PC-9 (cell line): Measurements from ENCODE around the gene SARS1. TPM values are rescaled to one million over a fixed set of nuclear protein-coding genes. Genes with fewer than 3 reads are reported as not detected.
"Not testable (repeated sequence)": the region's sequence is repeated elsewhere in the genome, so short reads cannot be mapped to it uniquely, and the experiment has no call there.

Experiments used
- BruUV-seq: library from RNA; stranded (reverse); fragments of 400-500 nt; replicated peaks from 2 replicates; lab custom pipeline; 2021; lab: Mats Ljungman, UMichigan
- CTCF ChIA-PET: fragments of 300-600 bp; sonication (Branson Sonifier 250); formaldehyde crosslinking; loops from one replicate; lab custom pipeline; 2022; ENCODE audit warnings: antibody characterized with exemption; lab: Charles Lee
- POLR2A ChIA-PET: fragments of 300-600 bp; sonication (Branson Sonifier 250); formaldehyde crosslinking; loops from one replicate; lab custom pipeline; 2022; ENCODE audit warnings: antibody characterized with exemption; ENCODE audit not compliant: unreplicated experiment; lab: Charles Lee
- DNase-seq, 2 experiments: peaks; one replicate each; pipeline versions ENCODE4 v3.0.0 to v3.0.0-alpha.2; 2015 to 2022; ENCODE audit warnings: mixed read lengths in 1 of 2
- H2AFZ ChIP-seq: fragments of 200-600 bp; sonication (generic); 2 replicates; pipeline ENCODE4 v1.8.1; 2017; ENCODE audit warnings: antibody characterized with exemption
- H3F3A ChIP-seq: fragments of 200-600 bp; sonication (generic); 2 replicates; pipeline ENCODE4 v1.8.1; 2017; ENCODE audit warnings: antibody characterized with exemption, mild to moderate bottlenecking, low read depth; ENCODE audit not compliant: insufficient read depth
- H3K27ac ChIP-seq: fragments of 200-600 bp; sonication (generic); 2 replicates; pipeline ENCODE4 v1.6.1; 2016; ENCODE audit warnings: mixed run types
- H3K27me3 ChIP-seq: fragments of 200-600 bp; sonication (generic); 2 replicates; pipeline ENCODE4 v1.6.1; 2016; ENCODE audit warnings: low read depth, mixed run types; ENCODE audit not compliant: insufficient read depth
- H3K36me3 ChIP-seq: fragments of 200-600 bp; sonication (generic); 2 replicates; pipeline ENCODE4 v1.6.1; 2016; ENCODE audit warnings: low read depth, mixed run types
- H3K4me1 ChIP-seq: fragments of 200-600 bp; sonication (generic); replicated peaks from 2 replicates; pipeline ENCODE4 v1.6.1; 2016; ENCODE audit warnings: mixed run types; ENCODE audit not compliant: insufficient read depth
- H3K4me2 ChIP-seq: fragments of 200-600 bp; sonication (generic); 2 replicates; pipeline ENCODE4 v1.6.1; 2017; ENCODE audit warnings: mixed run types
- H3K4me3 ChIP-seq: fragments of 200-600 bp; sonication (generic); 2 replicates; pipeline ENCODE4 v1.6.1; 2016; ENCODE audit warnings: mixed run types
- H3K79me2 ChIP-seq: fragments of 200-600 bp; sonication (generic); 2 replicates; pipeline ENCODE4 v1.6.1; 2017; ENCODE audit warnings: low read depth, mixed run types
- H3K9me2 ChIP-seq: fragments of 200-600 bp; sonication (generic); 2 replicates; pipeline ENCODE4 v1.8.1; 2017; ENCODE audit warnings: mild to moderate bottlenecking; ENCODE audit not compliant: insufficient read depth
- H3K9me3 ChIP-seq: fragments of 200-600 bp; sonication (generic); 2 replicates; pipeline ENCODE4 v1.8.1; 2016; ENCODE audit warnings: low read depth; ENCODE audit not compliant: insufficient read depth
- H4K20me1 ChIP-seq: fragments of 200-600 bp; sonication (generic); 2 replicates; pipeline ENCODE4 v1.8.1; 2017; ENCODE audit not compliant: insufficient read depth
- EZH2 ChIP-seq: fragments of 200-600 bp; sonication (generic); IDR thresholded peaks from 2 replicates; pipeline ENCODE4 v1.8.0; 2017; ENCODE audit warnings: antibody characterized with exemption, low read depth
- intact Hi-C: fragments of 100-400 bp; cut with micrococcal nuclease; formaldehyde crosslinking; loops from one replicate; pipeline ENCODE4 v1.10.0; 2022; ENCODE audit not compliant: unreplicated experiment
- total RNA-seq: library from RNA; stranded (reverse); gene quantifications from 2 replicates; pipeline ENCODE4 v1.2.3, GENCODE V29; 2021
- TF ChIP-seq, protein P1 (sequence below): fragments of 200-600 bp; sonication (generic); conservative IDR thresholded peaks from 2 replicates; pipeline ENCODE4 v1.6.1; 2017; ENCODE audit warnings: mixed run types, antibody characterized with exemption, mild to moderate bottlenecking, moderate library complexity

Gene SARS1
- total RNA-seq, 1 experiment from 2014 or later, result 206 TPM

DNA sequence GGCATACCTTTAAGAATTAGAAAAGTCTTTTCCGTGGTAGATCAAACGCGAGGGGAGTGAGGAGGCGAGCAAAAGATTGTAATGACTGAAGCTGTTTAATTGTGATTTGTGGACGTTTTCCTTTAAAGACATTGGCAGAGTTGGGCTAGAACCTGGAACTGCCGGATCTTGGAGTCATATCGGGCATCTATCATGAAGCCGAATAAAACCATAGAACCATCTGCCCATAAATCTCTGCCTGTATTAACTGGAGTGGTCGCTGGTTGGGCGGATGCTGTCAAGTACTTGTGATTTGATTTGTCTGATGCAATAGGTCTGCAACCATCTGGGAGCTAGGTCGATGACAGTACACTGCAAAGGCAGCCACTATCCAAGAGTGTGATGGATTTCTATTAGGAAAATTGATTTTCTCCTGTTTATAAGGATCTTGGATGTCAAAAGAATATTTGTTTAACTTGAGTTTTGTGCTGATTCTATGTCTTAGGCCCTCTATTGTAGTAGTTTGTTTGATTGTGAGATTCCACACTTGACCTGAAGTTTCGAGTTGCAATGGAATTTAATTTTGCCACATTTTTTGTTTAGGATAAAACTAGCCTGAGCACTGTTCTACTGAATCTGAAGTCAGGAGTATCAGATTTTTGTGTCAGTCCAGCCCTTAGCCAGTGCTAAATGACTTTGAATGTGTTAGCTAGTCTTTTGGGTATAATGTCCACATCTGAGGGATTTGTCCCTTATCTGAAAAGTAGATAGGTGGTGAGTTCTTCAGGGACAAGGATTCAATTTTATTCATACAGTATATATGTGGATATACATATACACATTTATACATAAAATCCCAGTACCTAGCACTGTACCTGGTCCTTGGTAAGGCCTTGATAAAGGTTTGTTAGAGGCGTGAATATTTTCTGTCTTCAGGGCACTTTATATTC lies 1.2 kb downstream of the SARS1 start:
- intact Hi-C loops, result loop anchor here (2.0 kb wide), 1 partner anchor 18 kb away; no protein-coding TSS in a partner anchor
- Histone ChIP-seq H2AFZ (peak overlapping the region; percentile 72; the same call in 1 of the 2 replicates), H3K9me2 (no peaks in the 10 kb centered on the region), H3K36me3 (peaks cover 37% of the 10 kb centered on the region), H4K20me1 (peaks cover 23% of the 10 kb centered on the region), H3K27me3 (no peaks in the 10 kb centered on the region), H3K4me3 (peak overlapping the region; percentile 87), H3K9me3 (no peaks in the 10 kb centered on the region), H3K4me2 (peak overlapping the region; percentile 93), H3F3A (peaks cover 24% of the 10 kb centered on the region; the same call in 1 of the 2 replicates), H3K4me1 (peaks cover 32% of the 10 kb centered on the region), H3K27ac (peak overlapping the region; percentile 91), H3K79me2 (peaks cover 58% of the 10 kb centered on the region)
- TF ChIP-seq EZH2, result no peak
- TF ChIP-seq, protein P1, sequence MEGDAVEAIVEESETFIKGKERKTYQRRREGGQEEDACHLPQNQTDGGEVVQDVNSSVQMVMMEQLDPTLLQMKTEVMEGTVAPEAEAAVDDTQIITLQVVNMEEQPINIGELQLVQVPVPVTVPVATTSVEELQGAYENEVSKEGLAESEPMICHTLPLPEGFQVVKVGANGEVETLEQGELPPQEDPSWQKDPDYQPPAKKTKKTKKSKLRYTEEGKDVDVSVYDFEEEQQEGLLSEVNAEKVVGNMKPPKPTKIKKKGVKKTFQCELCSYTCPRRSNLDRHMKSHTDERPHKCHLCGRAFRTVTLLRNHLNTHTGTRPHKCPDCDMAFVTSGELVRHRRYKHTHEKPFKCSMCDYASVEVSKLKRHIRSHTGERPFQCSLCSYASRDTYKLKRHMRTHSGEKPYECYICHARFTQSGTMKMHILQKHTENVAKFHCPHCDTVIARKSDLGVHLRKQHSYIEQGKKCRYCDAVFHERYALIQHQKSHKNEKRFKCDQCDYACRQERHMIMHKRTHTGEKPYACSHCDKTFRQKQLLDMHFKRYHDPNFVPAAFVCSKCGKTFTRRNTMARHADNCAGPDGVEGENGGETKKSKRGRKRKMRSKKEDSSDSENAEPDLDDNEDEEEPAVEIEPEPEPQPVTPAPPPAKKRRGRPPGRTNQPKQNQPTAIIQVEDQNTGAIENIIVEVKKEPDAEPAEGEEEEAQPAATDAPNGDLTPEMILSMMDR, result no peak
- peak; percentile 25 to 80 for DNase-seq
- CTCF ChIA-PET, result interaction anchor here (0.7 to 0.8 kb wide), 2 partner anchors 16 to 319 kb away, joined by 3 to 4 read pairs; no protein-coding TSS in a partner anchor
- BruUV-seq, result no TSS peak
- POLR2A ChIA-PET, result interaction anchor here (0.5 to 0.9 kb wide), 4 partner anchors 9 to 1230 kb away, joined by 3 to 29 read pairs (median 6); partner anchors contain the start of gene TAF13

- peak overlapping the region; percentile 91 for H3K27ac ChIP-seq
- ChIA-PET POLR2A (no interaction called here), CTCF (no interaction called here)
- no peak for TF ChIP-seq EZH2
- TF ChIP-seq, protein P1, result no peak
- no peaks in the 10 kb centered on the region for H3K9me2 ChIP-seq
- no peaks in the 10 kb centered on the region for H3K9me3 ChIP-seq
- peaks cover 40% of the 10 kb centered on the region for H4K20me1 ChIP-seq
- H3K4me1 ChIP-seq, result peaks cover 36% of the 10 kb centered on the region
- no peak overlapping the region for H2AFZ ChIP-seq
- peak overlapping the region; percentile 87; the same call in 1 of the 2 replicates for H3K4me3 ChIP-seq
- peak in 1 of 2 experiments; percentile 52 for DNase-seq
- no peaks in the 10 kb centered on the region for H3K27me3 ChIP-seq
- H3K79me2 ChIP-seq, result peaks cover 75% of the 10 kb centered on the region
- H3K4me2 ChIP-seq, result peak overlapping the region; percentile 93
- BruUV-seq, result no TSS peak
- peaks cover 31% of the 10 kb centered on the region for H3F3A ChIP-seq
- intact Hi-C loops, result no loop called here
- peaks cover 52% of the 10 kb centered on the region for H3K36me3 ChIP-seq
These were observed 2.9 kb downstream of the SARS1 start for GRCh38 chr1:109216662-109217061.

DNA sequence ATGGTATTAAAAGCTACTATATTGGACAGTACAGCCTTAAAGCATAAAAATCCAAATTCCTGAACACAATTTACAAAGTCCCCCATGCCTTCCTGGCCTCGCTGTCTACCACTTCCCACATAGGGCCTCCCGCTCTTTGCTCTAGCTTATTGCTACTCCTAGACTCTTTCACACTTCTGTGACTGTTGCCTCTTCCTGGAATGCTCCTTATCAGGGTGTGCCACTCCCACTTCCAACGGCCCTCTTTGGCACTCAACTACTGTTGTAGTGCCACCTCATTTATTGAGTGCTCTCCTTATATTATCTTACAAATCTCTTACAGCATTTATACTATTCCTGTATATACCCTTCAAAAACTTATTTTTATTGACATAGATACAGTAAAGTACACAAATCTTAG lies 4.8 kb downstream of the SARS1 start:
- Histone ChIP-seq H2AFZ (no peak overlapping the region), H3K4me2 (no peak overlapping the region), H3K79me2 (peaks cover 92% of the 10 kb centered on the region), H3F3A (peaks cover 46% of the 10 kb centered on the region), H3K9me3 (no peaks in the 10 kb centered on the region), H3K36me3 (peaks cover 65% of the 10 kb centered on the region), H3K27me3 (no peaks in the 10 kb centered on the region), H4K20me1 (peaks cover 56% of the 10 kb centered on the region), H3K9me2 (no peaks in the 10 kb centered on the region), H3K4me3 (no peak overlapping the region), H3K4me1 (peaks cover 35% of the 10 kb centered on the region), H3K27ac (no peak overlapping the region)
- TF ChIP-seq, protein P1, result no peak
- TF ChIP-seq EZH2, result no peak
- no TSS peak for BruUV-seq
- intact Hi-C loops, result no loop called here
- POLR2A ChIA-PET, result interaction anchor here (0.6 kb wide), 1 partner anchor 35 kb away, joined by 3 read pairs; no protein-coding TSS in a partner anchor
- CTCF ChIA-PET, result interaction anchor here (0.7 kb wide), 1 partner anchor 181 kb away, joined by 5 read pairs; no protein-coding TSS in a partner anchor
- peak in 1 of 2 experiments; percentile 37 for DNase-seq

DNA sequence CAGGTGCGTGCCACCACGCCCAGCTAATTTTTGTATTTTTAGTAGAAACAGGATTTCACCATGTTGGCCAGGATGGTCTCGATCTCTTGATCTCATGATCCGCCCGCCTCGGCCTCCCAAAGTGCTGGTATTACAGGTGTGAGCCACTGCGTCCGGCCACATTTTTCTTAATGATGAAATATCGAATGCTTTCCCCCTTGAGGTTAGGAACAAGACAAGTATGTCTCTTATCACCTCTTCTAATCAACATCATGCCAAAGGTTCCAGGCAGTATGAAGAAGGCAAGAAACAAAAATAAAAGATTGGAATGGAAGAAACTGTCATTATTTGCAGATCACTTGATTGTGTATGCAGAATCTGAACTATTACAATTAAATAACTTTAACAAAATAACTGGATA lies 7.5 kb downstream of the SARS1 start:
- H3K4me1 ChIP-seq, result peaks cover 45% of the 10 kb centered on the region
- intact Hi-C loops, H3K27me3 ChIP-seq, H3K27ac ChIP-seq, CTCF ChIA-PET, H2AFZ ChIP-seq, H3K9me3 ChIP-seq, H3K4me2 ChIP-seq, BruUV-seq, H3K9me2 ChIP-seq, H3K4me3 ChIP-seq: not testable (repeated sequence)
- DNase-seq, result peak in 1 of 2 experiments; percentile 36
- peaks cover 88% of the 10 kb centered on the region for H3K79me2 ChIP-seq
- H3K36me3 ChIP-seq, result peaks cover 62% of the 10 kb centered on the region
- peaks cover 69% of the 10 kb centered on the region for H3F3A ChIP-seq
- POLR2A ChIA-PET, result interaction anchor here (0.6 kb wide), 1 partner anchor 532 kb away, joined by 4 read pairs; no protein-coding TSS in a partner anchor
- H4K20me1 ChIP-seq, result peaks cover 56% of the 10 kb centered on the region
